Neural progenitor cell (in vitro differentiated cells): Measurements from ENCODE around the gene AGPAT4. TPM values are rescaled to one million over a fixed set of nuclear protein-coding genes. Genes with fewer than 3 reads are reported as not detected.

ENCODE experiments used
- DNase-seq: peaks from one replicate; pipeline ENCODE4 v3.0.0-alpha.2; 2016; ENCODE audit warnings: low spot score
- H2AFZ ChIP-seq: fragments of 200-600 bp; sonication (generic); replicated peaks from 2 replicates; pipeline ENCODE4 v1.6.1; 2016; ENCODE audit warnings: antibody characterized with exemption
- H3F3A ChIP-seq: fragments of 200-600 bp; sonication (generic); 2 replicates; pipeline ENCODE4 v1.6.1; 2016; ENCODE audit warnings: antibody characterized with exemption, low read depth
- H3K27ac ChIP-seq: fragments of 200-600 bp; sonication (generic); 2 replicates; pipeline ENCODE4 v1.5.1; 2016; ENCODE audit warnings: mild to moderate bottlenecking
- H3K27me3 ChIP-seq: fragments of 200-600 bp; sonication (generic); 2 replicates; pipeline ENCODE4 v1.6.1; 2016; ENCODE audit warnings: mild to moderate bottlenecking, moderate library complexity
- H3K36me3 ChIP-seq: fragments of 200-600 bp; sonication (generic); 2 replicates; pipeline ENCODE4 v1.5.1; 2016
- H3K4me1 ChIP-seq: fragments of 200-600 bp; sonication (generic); 2 replicates; pipeline ENCODE4 v1.6.1; 2016; ENCODE audit warnings: mixed run types
- H3K4me2 ChIP-seq: fragments of 200-600 bp; sonication (generic); 2 replicates; pipeline ENCODE4 v1.6.1; 2016
- H3K4me3 ChIP-seq: fragments of 200-600 bp; sonication (generic); 2 replicates; pipeline ENCODE4 v1.5.1; 2016
- H3K79me2 ChIP-seq: fragments of 200-600 bp; sonication (generic); 2 replicates; pipeline ENCODE4 v1.6.1; 2016; ENCODE audit warnings: low read depth
- H3K9ac ChIP-seq: fragments of 200-600 bp; sonication (generic); 2 replicates; pipeline ENCODE4 v1.6.1; 2016
- H3K9me3 ChIP-seq: fragments of 200-600 bp; sonication (generic); 2 replicates; pipeline ENCODE4 v1.5.1; 2016; ENCODE audit warnings: low read depth
- H4K20me1 ChIP-seq: fragments of 200-600 bp; sonication (generic); 2 replicates; pipeline ENCODE4 v1.6.1; 2016; ENCODE audit warnings: low read depth
- H3K27ac Mint-ChIP-seq: 3 replicates; pipeline ENCODE4 v1.8.0; 2021; ENCODE audit warnings: mixed read lengths
- H3K27me3 Mint-ChIP-seq: 2 replicates; pipeline ENCODE4 v1.8.0; 2022; ENCODE audit warnings: low read depth, mild to moderate bottlenecking, inconsistent platforms, moderate library complexity, mixed read lengths; ENCODE audit not compliant: insufficient read depth
- H3K36me3 Mint-ChIP-seq: 3 replicates; pipeline ENCODE4 v1.8.0; 2021; ENCODE audit warnings: mixed read lengths
- H3K4me1 Mint-ChIP-seq: 3 replicates; pipeline ENCODE4 v1.8.0; 2021; ENCODE audit warnings: mixed read lengths
- H3K4me3 Mint-ChIP-seq: 3 replicates; pipeline ENCODE4 v1.8.0; 2021; ENCODE audit warnings: mild to moderate bottlenecking, moderate library complexity, mixed read lengths
- H3K9me3 Mint-ChIP-seq: 3 replicates; pipeline ENCODE4 v1.8.0; 2020; ENCODE audit warnings: mixed read lengths
- EZH2 ChIP-seq: fragments of 200-600 bp; sonication (generic); IDR thresholded peaks from 2 replicates; pipeline ENCODE4 v1.6.1; 2017; ENCODE audit warnings: antibody characterized with exemption, mild to moderate bottlenecking, moderate library complexity
- EZH2phosphoT487 ChIP-seq: fragments of 200-600 bp; sonication (generic); IDR thresholded peaks from 2 replicates; pipeline ENCODE4 v1.6.1; 2017; ENCODE audit warnings: antibody characterized with exemption
- total RNA-seq: library from RNA; depleted of rRNA; stranded (reverse); fragments of >200 nt; gene quantifications from 2 replicates; pipeline ENCODE4 v1.2.3, GENCODE V29; 2015; ENCODE audit warnings: low replicate concordance
- TF ChIP-seq, protein P1 (sequence below): fragments of 200-600 bp; sonication (generic); IDR thresholded peaks from 2 replicates; pipeline ENCODE4 v1.5.1; 2017; ENCODE audit warnings: antibody characterized with exemption, mild to moderate bottlenecking

AGPAT4 gene
- total RNA-seq, 1 donor from 2014 or later = 30.5 TPM

DNA sequence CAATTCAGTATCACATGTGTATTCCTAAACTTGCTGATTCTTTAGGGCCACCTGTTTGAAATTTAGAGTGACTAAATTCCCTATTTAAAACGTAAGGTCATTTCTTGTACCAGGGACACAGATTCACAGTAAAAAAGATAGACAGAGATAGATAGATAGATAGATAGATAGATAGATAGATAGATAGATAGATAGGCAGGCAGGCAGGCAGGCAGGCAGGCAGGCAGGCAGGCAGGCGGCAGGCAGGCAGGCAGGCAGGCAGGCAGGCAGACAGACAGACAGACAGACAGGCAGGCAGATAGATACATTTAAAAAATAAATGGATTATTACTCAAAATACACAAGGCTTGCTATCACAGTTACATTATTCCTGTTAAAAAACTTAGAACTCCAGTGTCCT, 54.2 kb downstream of the AGPAT4 start:
- DNase-seq = no peak
- Mint-ChIP-seq H3K9me3 (peaks cover 51% of the 10 kb centered on the region), H3K4me1 (no peaks in the 10 kb centered on the region), H3K27me3 (no peaks in the 10 kb centered on the region), H3K36me3 (peaks cover 80% of the 10 kb centered on the region), H3K27ac (no peak overlapping the region), H3K4me3 (no peak overlapping the region)
- no peak overlapping the region for H3K4me3 ChIP-seq
- no peak for TF ChIP-seq EZH2
- TF ChIP-seq, protein P1, sequence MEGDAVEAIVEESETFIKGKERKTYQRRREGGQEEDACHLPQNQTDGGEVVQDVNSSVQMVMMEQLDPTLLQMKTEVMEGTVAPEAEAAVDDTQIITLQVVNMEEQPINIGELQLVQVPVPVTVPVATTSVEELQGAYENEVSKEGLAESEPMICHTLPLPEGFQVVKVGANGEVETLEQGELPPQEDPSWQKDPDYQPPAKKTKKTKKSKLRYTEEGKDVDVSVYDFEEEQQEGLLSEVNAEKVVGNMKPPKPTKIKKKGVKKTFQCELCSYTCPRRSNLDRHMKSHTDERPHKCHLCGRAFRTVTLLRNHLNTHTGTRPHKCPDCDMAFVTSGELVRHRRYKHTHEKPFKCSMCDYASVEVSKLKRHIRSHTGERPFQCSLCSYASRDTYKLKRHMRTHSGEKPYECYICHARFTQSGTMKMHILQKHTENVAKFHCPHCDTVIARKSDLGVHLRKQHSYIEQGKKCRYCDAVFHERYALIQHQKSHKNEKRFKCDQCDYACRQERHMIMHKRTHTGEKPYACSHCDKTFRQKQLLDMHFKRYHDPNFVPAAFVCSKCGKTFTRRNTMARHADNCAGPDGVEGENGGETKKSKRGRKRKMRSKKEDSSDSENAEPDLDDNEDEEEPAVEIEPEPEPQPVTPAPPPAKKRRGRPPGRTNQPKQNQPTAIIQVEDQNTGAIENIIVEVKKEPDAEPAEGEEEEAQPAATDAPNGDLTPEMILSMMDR = no peak
- no peak for TF ChIP-seq EZH2phosphoT487
- H3K9me3 ChIP-seq = no peaks in the 10 kb centered on the region
- no peaks in the 10 kb centered on the region for H3K27me3 ChIP-seq
- H3K9ac ChIP-seq = no peak overlapping the region
- H3K4me2 ChIP-seq = no peak overlapping the region
- H4K20me1 ChIP-seq = no peaks in the 10 kb centered on the region
- no peak overlapping the region for H3K27ac ChIP-seq
- H3K36me3 ChIP-seq = peaks cover 3% of the 10 kb centered on the region
- H2AFZ ChIP-seq = no peak overlapping the region
- no peaks in the 10 kb centered on the region for H3F3A ChIP-seq
- H3K79me2 ChIP-seq = peaks cover 69% of the 10 kb centered on the region
- no peaks in the 10 kb centered on the region for H3K4me1 ChIP-seq

DNA sequence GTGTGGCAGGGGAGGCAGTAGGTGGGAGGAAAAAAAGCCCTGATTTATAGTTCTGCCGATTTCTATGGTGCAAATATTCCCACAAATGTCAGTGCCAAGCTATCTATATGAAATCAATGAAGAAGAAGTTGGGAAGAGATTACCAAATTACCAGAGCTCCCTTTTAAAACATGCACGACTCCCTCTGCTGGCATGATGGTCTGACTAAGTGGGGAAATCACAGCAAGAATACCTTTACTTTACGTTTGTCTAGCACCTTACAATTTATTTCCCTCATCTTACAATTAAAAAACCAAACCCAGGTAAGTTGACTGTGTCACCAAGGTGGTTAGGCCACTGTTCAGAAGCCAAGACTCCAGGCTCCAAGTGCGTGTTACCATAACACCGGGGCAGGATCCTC, 55.6 kb downstream of the AGPAT4 start:
- Mint-ChIP-seq H3K27me3 (peaks cover 4% of the 10 kb centered on the region), H3K9me3 (peaks cover 61% of the 10 kb centered on the region), H3K4me1 (no peaks in the 10 kb centered on the region), H3K27ac (no peak overlapping the region), H3K4me3 (no peak overlapping the region), H3K36me3 (peaks cover 82% of the 10 kb centered on the region)
- DNase-seq = no peak
- H3K4me1 ChIP-seq = no peaks in the 10 kb centered on the region
- no peaks in the 10 kb centered on the region for H3F3A ChIP-seq
- H3K4me3 ChIP-seq = no peak overlapping the region
- H3K36me3 ChIP-seq = peaks cover 3% of the 10 kb centered on the region
- H2AFZ ChIP-seq = no peak overlapping the region
- H3K27ac ChIP-seq = no peak overlapping the region
- no peaks in the 10 kb centered on the region for H3K27me3 ChIP-seq
- no peaks in the 10 kb centered on the region for H3K9me3 ChIP-seq
- TF ChIP-seq, protein P1 = no peak
- no peak for TF ChIP-seq EZH2
- no peak for TF ChIP-seq EZH2phosphoT487
- no peak overlapping the region for H3K4me2 ChIP-seq
- H3K9ac ChIP-seq = no peak overlapping the region
- H4K20me1 ChIP-seq = no peaks in the 10 kb centered on the region
- peaks cover 69% of the 10 kb centered on the region for H3K79me2 ChIP-seq

DNA sequence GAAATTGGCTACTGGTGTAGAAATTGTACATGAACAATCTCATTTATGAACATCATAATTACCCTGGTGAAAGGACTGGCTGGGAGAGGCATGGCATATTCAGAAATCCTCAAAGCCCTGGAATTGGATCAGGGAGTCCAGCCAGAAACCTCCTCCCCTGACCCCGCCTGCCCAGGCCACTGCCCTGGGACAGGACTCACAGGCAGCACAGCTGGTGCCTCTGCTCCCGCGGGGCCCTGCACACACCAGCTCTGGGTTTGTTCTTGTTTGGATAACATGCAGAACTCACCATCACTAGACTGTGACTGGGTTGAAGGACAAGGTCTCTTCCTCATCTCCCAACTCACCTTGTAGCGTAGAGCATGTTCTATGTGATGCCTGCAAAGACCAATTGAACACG, 56.2 kb downstream of the AGPAT4 start:
- H2AFZ ChIP-seq = no peak overlapping the region
- H3K9ac ChIP-seq = no peak overlapping the region
- H3K4me2 ChIP-seq = no peak overlapping the region
- no peaks in the 10 kb centered on the region for H4K20me1 ChIP-seq
- Mint-ChIP-seq H3K27ac (no peak overlapping the region), H3K4me3 (no peak overlapping the region), H3K36me3 (peaks cover 78% of the 10 kb centered on the region), H3K9me3 (peaks cover 64% of the 10 kb centered on the region), H3K27me3 (peaks cover 4% of the 10 kb centered on the region), H3K4me1 (no peaks in the 10 kb centered on the region)
- no peaks in the 10 kb centered on the region for H3K27me3 ChIP-seq
- H3K9me3 ChIP-seq = peaks cover 4% of the 10 kb centered on the region
- H3K27ac ChIP-seq = no peak overlapping the region
- TF ChIP-seq EZH2 (no peak), EZH2phosphoT487 (no peak)
- TF ChIP-seq, protein P1 = no peak
- H3K4me1 ChIP-seq = no peaks in the 10 kb centered on the region
- peaks cover 8% of the 10 kb centered on the region for H3K36me3 ChIP-seq
- no peak for DNase-seq
- H3K4me3 ChIP-seq = no peak overlapping the region
- no peaks in the 10 kb centered on the region for H3F3A ChIP-seq
- H3K79me2 ChIP-seq = peaks cover 66% of the 10 kb centered on the region
